ENCODE data around the gene BICD2.
A peak's percentile ranks its signal among the peaks of the same experiment; 100 is the strongest.

Gene BICD2

GRCh38 chr9:92740446-92740961, 24.1 kb downstream of the BICD2 start:
- Histone ChIP-seq H3K23ac (ENCODE audit: low read length) (no peak overlapping the region), H3K4me3 (ENCODE audit: low read length) (no peak overlapping the region), H3K4ac (ENCODE audit: low read depth, low read length) (no peak overlapping the region), H4K8ac (ENCODE audit: low read depth, low read length) (no peak overlapping the region), H3K9ac (ENCODE audit: low read length) (no peak overlapping the region), H3K79me2 (ENCODE audit: control insufficient read depth, insufficient read depth, low read length) (peaks cover 80% of the 10 kb centered on the region), H3K56ac (ENCODE audit: low read length) (no peak overlapping the region), H2BK5ac (ENCODE audit: low read length) (no peak overlapping the region), H3K4me2 (ENCODE audit: low read length) (no peak overlapping the region), H2AK5ac (ENCODE audit: low read length) (no peak overlapping the region), H2BK15ac (replicated peaks; ENCODE audit: low read depth) (no peak overlapping the region), H2BK120ac (ENCODE audit: low read depth, low read length) (no peak overlapping the region), H3K79me1 (ENCODE audit: low read length) (peaks cover 50% of the 10 kb centered on the region), H3K4me1 (ENCODE audit: control insufficient read depth, low read depth, low read length) (peaks cover 16% of the 10 kb centered on the region), H3K36me3 (ENCODE audit: control insufficient read depth, insufficient read depth, low read length) (no peaks in the 10 kb centered on the region), H3K27ac (ENCODE audit: low read depth, low read length) (no peak overlapping the region), H3K27me3 (ENCODE audit: insufficient read depth, low read length, poor library complexity) (no peaks in the 10 kb centered on the region), H3K18ac (ENCODE audit: low read length) (no peak overlapping the region), H4K5ac (ENCODE audit: low read length) (no peak overlapping the region)
- WGBS (ENCODE audit: extremely low coverage, insufficient coverage, low lambda C conversion rate) = no CpG with 5 or more reads among the region's 7 CpGs
- no peak for DNase-seq

- H2AK5ac ChIP-seq (ENCODE audit: low read length) = no peak overlapping the region
- H3K9ac ChIP-seq (ENCODE audit: low read length) = no peak overlapping the region
- H3K4me1 ChIP-seq (ENCODE audit: control insufficient read depth, low read depth, low read length) = peaks cover 12% of the 10 kb centered on the region
- no peak overlapping the region for H3K4me3 ChIP-seq (ENCODE audit: low read length)
- no peak overlapping the region for H3K4me2 ChIP-seq (ENCODE audit: low read length)
- peaks cover 78% of the 10 kb centered on the region for H3K79me2 ChIP-seq (ENCODE audit: control insufficient read depth, insufficient read depth, low read length)
- H3K27me3 ChIP-seq (ENCODE audit: insufficient read depth, low read length, poor library complexity) = no peaks in the 10 kb centered on the region
- no peak overlapping the region for H3K56ac ChIP-seq (ENCODE audit: low read length)
- H3K36me3 ChIP-seq (ENCODE audit: control insufficient read depth, insufficient read depth, low read length) = no peaks in the 10 kb centered on the region
- H4K8ac ChIP-seq (ENCODE audit: low read depth, low read length) = no peak overlapping the region
- WGBS (ENCODE audit: extremely low coverage, insufficient coverage, low lambda C conversion rate) = no CpG with 5 or more reads among the region's 3 CpGs
- H2BK5ac ChIP-seq (ENCODE audit: low read length) = no peak overlapping the region
- no peak overlapping the region for H2BK120ac ChIP-seq (ENCODE audit: low read depth, low read length)
- no peak overlapping the region for H2BK15ac ChIP-seq (replicated peaks; ENCODE audit: low read depth)
- no peak overlapping the region for H4K5ac ChIP-seq (ENCODE audit: low read length)
- H3K4ac ChIP-seq (ENCODE audit: low read depth, low read length) = no peak overlapping the region
- H3K18ac ChIP-seq (ENCODE audit: low read length) = no peak overlapping the region
- H3K79me1 ChIP-seq (ENCODE audit: low read length) = peaks cover 53% of the 10 kb centered on the region
- H3K23ac ChIP-seq (ENCODE audit: low read length) = no peak overlapping the region
- no peak for DNase-seq
- no peak overlapping the region for H3K27ac ChIP-seq (ENCODE audit: low read depth, low read length)
These were observed 24.6 kb downstream of the BICD2 start for GRCh38 chr9:92740009-92740408.

- no peak overlapping the region for H3K4me3 ChIP-seq (ENCODE audit: low read length)
- H2AK5ac ChIP-seq (ENCODE audit: low read length) = no peak overlapping the region
- H3K56ac ChIP-seq (ENCODE audit: low read length) = no peak overlapping the region
- no peak overlapping the region for H3K18ac ChIP-seq (ENCODE audit: low read length)
- DNase-seq = no peak
- H3K36me3 ChIP-seq (ENCODE audit: control insufficient read depth, insufficient read depth, low read length) = no peaks in the 10 kb centered on the region
- WGBS (ENCODE audit: extremely low coverage, insufficient coverage, low lambda C conversion rate) = no CpG with 5 or more reads among the region's 11 CpGs
- H2BK15ac ChIP-seq (replicated peaks; ENCODE audit: low read depth) = no peak overlapping the region
- H4K8ac ChIP-seq (ENCODE audit: low read depth, low read length) = no peak overlapping the region
- H3K4me1 ChIP-seq (ENCODE audit: control insufficient read depth, low read depth, low read length) = peaks cover 11% of the 10 kb centered on the region
- H3K9ac ChIP-seq (ENCODE audit: low read length) = no peak overlapping the region
- peaks cover 82% of the 10 kb centered on the region for H3K79me2 ChIP-seq (ENCODE audit: control insufficient read depth, insufficient read depth, low read length)
- H4K5ac ChIP-seq (ENCODE audit: low read length) = no peak overlapping the region
- no peak overlapping the region for H3K27ac ChIP-seq (ENCODE audit: low read depth, low read length)
- H2BK5ac ChIP-seq (ENCODE audit: low read length) = no peak overlapping the region
- H2BK120ac ChIP-seq (ENCODE audit: low read depth, low read length) = no peak overlapping the region
- H3K27me3 ChIP-seq (ENCODE audit: insufficient read depth, low read length, poor library complexity) = no peaks in the 10 kb centered on the region
- H3K23ac ChIP-seq (ENCODE audit: low read length) = no peak overlapping the region
- H3K4me2 ChIP-seq (ENCODE audit: low read length) = no peak overlapping the region
- peaks cover 53% of the 10 kb centered on the region for H3K79me1 ChIP-seq (ENCODE audit: low read length)
- no peak overlapping the region for H3K4ac ChIP-seq (ENCODE audit: low read depth, low read length)
These were observed 25.2 kb downstream of the BICD2 start for GRCh38 chr9:92739346-92739970.

- no peak overlapping the region for H3K27ac ChIP-seq (ENCODE audit: low read depth, low read length)
- DNase-seq = peak; percentile 25
- no CpG with 5 or more reads among the region's 5 CpGs for WGBS (ENCODE audit: extremely low coverage, insufficient coverage, low lambda C conversion rate)
These were observed 26.0 kb downstream of the BICD2 start for GRCh38 chr9:92738661-92739081.

GRCh38 chr9:92737611-92738299, 26.9 kb downstream of the BICD2 start:
- Histone ChIP-seq H4K8ac (ENCODE audit: low read depth, low read length) (no peak overlapping the region), H3K4me3 (ENCODE audit: low read length) (no peak overlapping the region), H3K36me3 (ENCODE audit: control insufficient read depth, insufficient read depth, low read length) (no peaks in the 10 kb centered on the region), H3K4me1 (ENCODE audit: control insufficient read depth, low read depth, low read length) (peaks cover 10% of the 10 kb centered on the region), H2BK5ac (ENCODE audit: low read length) (no peak overlapping the region), H3K18ac (ENCODE audit: low read length) (no peak overlapping the region), H3K79me1 (ENCODE audit: low read length) (peaks cover 46% of the 10 kb centered on the region), H3K4ac (ENCODE audit: low read depth, low read length) (no peak overlapping the region), H2BK120ac (ENCODE audit: low read depth, low read length) (no peak overlapping the region), H2AK5ac (ENCODE audit: low read length) (no peak overlapping the region), H2BK15ac (replicated peaks; ENCODE audit: low read depth) (no peak overlapping the region), H3K79me2 (ENCODE audit: control insufficient read depth, insufficient read depth, low read length) (peaks cover 67% of the 10 kb centered on the region), H3K23ac (ENCODE audit: low read length) (no peak overlapping the region), H3K27me3 (ENCODE audit: insufficient read depth, low read length, poor library complexity) (no peaks in the 10 kb centered on the region), H3K9ac (ENCODE audit: low read length) (no peak overlapping the region), H3K56ac (ENCODE audit: low read length) (no peak overlapping the region), H4K5ac (ENCODE audit: low read length) (no peak overlapping the region), H3K27ac (ENCODE audit: low read depth, low read length) (no peak overlapping the region), H3K4me2 (ENCODE audit: low read length) (no peak overlapping the region)
- no peak for DNase-seq
- WGBS (ENCODE audit: extremely low coverage, insufficient coverage, low lambda C conversion rate) = no CpG with 5 or more reads among the region's 13 CpGs

More at GRCh38 chr9:92738661-92739081, 26.0 kb downstream of the BICD2 start:
- Histone ChIP-seq H3K18ac (ENCODE audit: low read length) (no peak overlapping the region), H3K4me2 (ENCODE audit: low read length) (no peak overlapping the region), H3K36me3 (ENCODE audit: control insufficient read depth, insufficient read depth, low read length) (no peaks in the 10 kb centered on the region), H3K4me1 (ENCODE audit: control insufficient read depth, low read depth, low read length) (peaks cover 10% of the 10 kb centered on the region), H2BK120ac (ENCODE audit: low read depth, low read length) (no peak overlapping the region), H4K8ac (ENCODE audit: low read depth, low read length) (no peak overlapping the region), H3K79me1 (ENCODE audit: low read length) (peaks cover 47% of the 10 kb centered on the region), H2BK15ac (replicated peaks; ENCODE audit: low read depth) (no peak overlapping the region), H3K9ac (ENCODE audit: low read length) (no peak overlapping the region), H3K79me2 (ENCODE audit: control insufficient read depth, insufficient read depth, low read length) (peaks cover 75% of the 10 kb centered on the region), H3K4me3 (ENCODE audit: low read length) (no peak overlapping the region), H3K56ac (ENCODE audit: low read length) (no peak overlapping the region), H2BK5ac (ENCODE audit: low read length) (no peak overlapping the region), H2AK5ac (ENCODE audit: low read length) (no peak overlapping the region), H3K23ac (ENCODE audit: low read length) (no peak overlapping the region), H3K4ac (ENCODE audit: low read depth, low read length) (no peak overlapping the region), H3K27me3 (ENCODE audit: insufficient read depth, low read length, poor library complexity) (no peaks in the 10 kb centered on the region), H4K5ac (ENCODE audit: low read length) (no peak overlapping the region)

All from mesendoderm (in vitro differentiated cells).